ENCODE measurements around the gene IL17C.

IL17C gene, protein sequence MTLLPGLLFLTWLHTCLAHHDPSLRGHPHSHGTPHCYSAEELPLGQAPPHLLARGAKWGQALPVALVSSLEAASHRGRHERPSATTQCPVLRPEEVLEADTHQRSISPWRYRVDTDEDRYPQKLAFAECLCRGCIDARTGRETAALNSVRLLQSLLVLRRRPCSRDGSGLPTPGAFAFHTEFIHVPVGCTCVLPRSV

DNA sequence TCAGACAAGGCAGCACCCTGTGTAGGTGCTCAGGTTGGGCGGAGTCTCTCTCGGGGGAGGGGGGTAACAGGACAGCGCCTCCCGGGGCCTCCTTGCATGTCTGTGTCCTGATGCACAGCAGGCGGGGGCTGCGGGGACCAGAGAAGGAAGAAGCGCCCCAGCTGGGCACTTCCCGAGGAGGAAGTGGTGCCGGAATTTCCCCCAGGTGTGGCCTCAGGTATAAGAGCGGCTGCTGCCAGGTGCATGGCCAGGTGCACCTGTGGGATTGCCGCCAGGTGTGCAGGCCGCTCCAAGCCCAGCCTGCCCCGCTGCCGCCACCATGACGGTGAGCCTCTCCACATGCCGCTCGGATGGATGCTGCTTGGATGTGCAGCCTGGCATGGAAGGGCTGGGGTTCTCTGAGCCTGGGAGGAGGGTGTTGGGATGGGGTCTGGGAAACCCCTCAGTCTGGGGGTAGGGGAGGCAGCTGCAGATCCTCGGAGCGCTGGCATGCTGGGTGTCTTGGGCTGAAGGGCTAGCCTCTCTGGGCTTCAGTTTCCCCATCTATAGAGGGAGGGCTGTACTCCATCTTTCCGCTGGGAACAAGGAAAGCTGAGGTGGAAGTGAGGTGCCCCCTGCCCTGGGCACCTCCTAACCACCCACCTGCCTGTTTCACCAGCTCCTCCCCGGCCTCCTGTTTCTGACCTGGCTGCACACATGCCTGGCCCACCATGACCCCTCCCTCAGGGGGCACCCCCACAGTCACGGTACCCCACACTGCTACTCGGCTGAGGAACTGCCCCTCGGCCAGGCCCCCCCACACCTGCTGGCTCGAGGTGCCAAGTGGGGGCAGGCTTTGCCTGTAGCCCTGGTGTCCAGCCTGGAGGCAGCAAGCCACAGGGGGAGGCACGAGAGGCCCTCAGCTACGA is at the start of gene IL17C:
IL17C (plus strand) TSS at position 250 of the 908 bp plus-strand sequence; CDS start at position 320, 70 bp downstream.
- Histone ChIP-seq H3K79me2 (ENCODE audit: low read length) (no peaks in the 10 kb centered on the region), H3K27ac (ENCODE audit: low read length) (no peak within 1 kb of the TSS), H3K9ac (ENCODE audit: low read length) (no peak within 1 kb of the TSS), H3K27me3 (ENCODE audit: low read depth, low read length) (peaks cover 66% of the 10 kb centered on the region), H3K4me3 (ENCODE audit: low read length) (no peak within 1 kb of the TSS), H4K20me1 (ENCODE audit: insufficient read depth, low read length) (peaks cover 21% of the 10 kb centered on the region), H3K36me3 (replicated peaks; ENCODE audit: low read depth, low read length) (peaks cover 5% of the 10 kb centered on the region), H3K4me1 (ENCODE audit: low read length) (peaks cover 38% of the 10 kb centered on the region), H2AFZ (ENCODE audit: low read depth, low read length) (no peak within 1 kb of the TSS), H3K4me2 (ENCODE audit: low read length) (peak within 1 kb of the TSS; percentile 31; the same call in 1 of the 2 replicates), H3K9me3 (ENCODE audit: insufficient read depth, low read length) (no peaks in the 10 kb centered on the region)
- TF ChIP-seq, protein P1, sequence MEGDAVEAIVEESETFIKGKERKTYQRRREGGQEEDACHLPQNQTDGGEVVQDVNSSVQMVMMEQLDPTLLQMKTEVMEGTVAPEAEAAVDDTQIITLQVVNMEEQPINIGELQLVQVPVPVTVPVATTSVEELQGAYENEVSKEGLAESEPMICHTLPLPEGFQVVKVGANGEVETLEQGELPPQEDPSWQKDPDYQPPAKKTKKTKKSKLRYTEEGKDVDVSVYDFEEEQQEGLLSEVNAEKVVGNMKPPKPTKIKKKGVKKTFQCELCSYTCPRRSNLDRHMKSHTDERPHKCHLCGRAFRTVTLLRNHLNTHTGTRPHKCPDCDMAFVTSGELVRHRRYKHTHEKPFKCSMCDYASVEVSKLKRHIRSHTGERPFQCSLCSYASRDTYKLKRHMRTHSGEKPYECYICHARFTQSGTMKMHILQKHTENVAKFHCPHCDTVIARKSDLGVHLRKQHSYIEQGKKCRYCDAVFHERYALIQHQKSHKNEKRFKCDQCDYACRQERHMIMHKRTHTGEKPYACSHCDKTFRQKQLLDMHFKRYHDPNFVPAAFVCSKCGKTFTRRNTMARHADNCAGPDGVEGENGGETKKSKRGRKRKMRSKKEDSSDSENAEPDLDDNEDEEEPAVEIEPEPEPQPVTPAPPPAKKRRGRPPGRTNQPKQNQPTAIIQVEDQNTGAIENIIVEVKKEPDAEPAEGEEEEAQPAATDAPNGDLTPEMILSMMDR (IDR thresholded peaks at IDR 0.05; ENCODE audit: low read depth, low read length): no peak
- no peak for TF ChIP-seq EZH2phosphoT487 (IDR thresholded peaks at IDR 0.05; ENCODE audit: low read depth)

DNA sequence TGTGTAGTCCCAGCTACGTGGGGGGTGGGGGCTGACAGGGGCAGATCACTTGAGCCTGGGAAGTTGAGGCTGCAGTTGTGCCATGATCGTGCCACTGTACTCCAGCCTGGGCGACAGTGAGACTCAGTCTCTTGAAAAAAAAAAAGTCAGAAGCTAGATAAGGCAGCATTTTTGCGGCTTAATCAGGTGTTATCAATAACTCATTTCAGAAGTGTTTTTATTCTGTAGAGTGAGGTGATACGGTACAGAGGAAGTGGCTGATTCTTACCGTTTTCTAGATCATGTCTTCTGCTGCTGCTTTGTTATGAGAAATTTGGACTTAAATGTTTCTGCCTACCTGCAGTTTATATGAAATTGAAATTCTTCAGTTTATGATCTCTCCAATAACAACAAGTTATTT is 49.6 kb upstream of the IL17C start:
- peaks cover 15% of the 10 kb centered on the region for H4K20me1 ChIP-seq (ENCODE audit: insufficient read depth, low read length)
- no peak overlapping the region for H3K27ac ChIP-seq (ENCODE audit: low read length)
- H3K36me3 ChIP-seq (replicated peaks; ENCODE audit: low read depth, low read length): peaks cover 42% of the 10 kb centered on the region
- no peak overlapping the region for H3K9ac ChIP-seq (ENCODE audit: low read length)
- no peak overlapping the region for H3K4me3 ChIP-seq (ENCODE audit: low read length)
- no peaks in the 10 kb centered on the region for H3K27me3 ChIP-seq (ENCODE audit: low read depth, low read length)
- H3K79me2 ChIP-seq (ENCODE audit: low read length): peaks cover 47% of the 10 kb centered on the region
- no peaks in the 10 kb centered on the region for H3K9me3 ChIP-seq (ENCODE audit: insufficient read depth, low read length)
- H3K4me2 ChIP-seq (ENCODE audit: low read length): no peak overlapping the region
- no peaks in the 10 kb centered on the region for H3K4me1 ChIP-seq (ENCODE audit: low read length)
- no peak overlapping the region for H2AFZ ChIP-seq (ENCODE audit: low read depth, low read length)
- TF ChIP-seq, protein P1 (IDR thresholded peaks at IDR 0.05; ENCODE audit: low read depth, low read length): no peak
- no peak for TF ChIP-seq EZH2phosphoT487 (IDR thresholded peaks at IDR 0.05; ENCODE audit: low read depth)

DNA sequence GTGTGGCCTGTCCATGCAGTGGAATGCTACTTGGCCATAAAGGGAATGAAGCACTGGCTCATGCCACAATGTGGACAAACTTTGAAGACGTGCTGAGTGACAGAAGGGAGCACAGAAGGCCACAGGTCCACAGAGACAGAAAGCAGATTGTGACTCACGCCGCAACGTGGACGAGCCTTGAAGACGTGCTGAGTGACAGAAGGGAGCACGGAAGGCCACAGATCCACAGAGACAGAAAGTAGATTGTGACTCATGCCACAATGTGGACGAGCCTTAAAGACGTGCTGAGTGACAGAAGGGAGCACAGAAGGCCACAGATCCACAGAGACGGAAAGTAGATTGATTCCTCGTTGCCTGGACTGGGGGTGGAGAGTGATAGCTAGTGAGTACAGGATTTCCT is 48.9 kb upstream of the IL17C start:
- Histone ChIP-seq H4K20me1 (ENCODE audit: insufficient read depth, low read length) (peaks cover 13% of the 10 kb centered on the region), H3K9me3 (ENCODE audit: insufficient read depth, low read length) (no peaks in the 10 kb centered on the region), H3K27me3 (ENCODE audit: low read depth, low read length) (no peaks in the 10 kb centered on the region), H3K36me3 (replicated peaks; ENCODE audit: low read depth, low read length) (peaks cover 42% of the 10 kb centered on the region), H2AFZ (ENCODE audit: low read depth, low read length) (no peak overlapping the region), H3K4me2 (ENCODE audit: low read length) (no peak overlapping the region), H3K9ac (ENCODE audit: low read length) (no peak overlapping the region), H3K79me2 (ENCODE audit: low read length) (peaks cover 45% of the 10 kb centered on the region), H3K27ac (ENCODE audit: low read length) (no peak overlapping the region), H3K4me3 (ENCODE audit: low read length) (no peak overlapping the region), H3K4me1 (ENCODE audit: low read length) (no peaks in the 10 kb centered on the region)
- TF ChIP-seq, protein P1 (IDR thresholded peaks at IDR 0.05; ENCODE audit: low read depth, low read length): no peak
- no peak for TF ChIP-seq EZH2phosphoT487 (IDR thresholded peaks at IDR 0.05; ENCODE audit: low read depth)

DNA sequence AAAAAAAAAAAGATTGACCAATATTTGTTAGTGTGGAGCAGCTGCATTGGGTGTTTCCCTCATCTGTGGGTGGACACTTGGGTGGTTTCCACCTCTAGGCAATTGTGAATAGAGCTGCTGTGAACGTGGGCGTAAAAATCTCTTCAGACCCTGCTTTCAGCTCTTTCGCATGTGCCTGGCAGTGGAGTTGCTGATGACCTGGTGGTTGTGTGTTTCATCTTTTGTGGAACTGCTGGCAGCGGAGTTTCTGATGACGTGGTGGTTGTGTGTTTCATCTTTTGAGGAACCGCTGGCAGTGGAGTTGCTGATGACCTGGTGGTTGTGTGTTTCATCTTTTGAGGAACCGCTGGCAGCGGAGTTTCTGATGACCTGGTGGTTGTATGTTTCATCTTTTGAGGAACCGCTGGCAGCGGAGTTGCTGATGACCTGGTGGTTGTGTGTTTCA is 46.8 kb upstream of the IL17C start:
- Histone ChIP-seq H3K79me2 (ENCODE audit: low read length) (peaks cover 30% of the 10 kb centered on the region), H3K4me1 (ENCODE audit: low read length) (no peaks in the 10 kb centered on the region), H3K4me2 (ENCODE audit: low read length) (no peak overlapping the region), H3K9me3 (ENCODE audit: insufficient read depth, low read length) (no peaks in the 10 kb centered on the region), H3K27me3 (ENCODE audit: low read depth, low read length) (no peaks in the 10 kb centered on the region), H3K4me3 (ENCODE audit: low read length) (no peak overlapping the region), H3K9ac (ENCODE audit: low read length) (no peak overlapping the region), H2AFZ (ENCODE audit: low read depth, low read length) (no peak overlapping the region), H4K20me1 (ENCODE audit: insufficient read depth, low read length) (peaks cover 8% of the 10 kb centered on the region; the same call in 1 of the 2 replicates), H3K36me3 (replicated peaks; ENCODE audit: low read depth, low read length) (peaks cover 41% of the 10 kb centered on the region), H3K27ac (ENCODE audit: low read length) (no peak overlapping the region)
- TF ChIP-seq EZH2phosphoT487 (IDR thresholded peaks at IDR 0.05; ENCODE audit: low read depth): no peak
- TF ChIP-seq, protein P1 (IDR thresholded peaks at IDR 0.05; ENCODE audit: low read depth, low read length): no peak
